ENCODE measurements around the gene ROPN1L. TPM values are rescaled to one million over a fixed set of nuclear protein-coding genes. Genes with fewer than 3 reads are reported as not detected.
A peak's percentile ranks its signal among the peaks of the same experiment; 100 is the strongest.

The ROPN1L gene
- total and polyA plus RNA-seq, 8 donors = 0.31 to 0.87 (median 0.73) TPM; not detected in 4

DNA sequence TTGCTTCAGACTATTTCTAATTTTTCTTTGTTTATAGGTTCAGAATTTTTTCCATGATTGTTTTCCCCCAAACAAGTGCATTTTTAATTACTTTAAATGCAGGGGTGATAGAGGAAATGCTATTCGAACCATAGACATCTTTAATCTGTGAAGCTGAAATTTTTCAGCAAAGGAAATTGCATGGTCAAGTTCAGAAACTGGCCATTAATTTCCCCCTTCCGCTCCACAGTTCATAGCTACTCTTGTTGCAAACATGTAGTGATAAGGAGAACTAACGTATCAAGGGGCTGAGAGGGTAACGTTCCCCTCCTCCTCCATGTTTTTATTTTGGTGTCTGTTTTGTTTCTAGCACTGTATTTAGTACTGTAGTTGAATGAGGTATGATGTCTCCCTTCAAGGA, 3.4 kb upstream of the ROPN1L start:
- H3K27ac ChIP-seq = no peak overlapping the region
- H3K27me3 ChIP-seq = no peaks in the 10 kb centered on the region
- DNase-seq = no peak
- intact Hi-C loops (cut with DNase I; ENCODE audit: low total_unique reads) = no loop called here
- no peak for TF ChIP-seq POLR2A (IDR thresholded peaks at IDR 0.05)
- no peak for TF ChIP-seq CTCF (IDR thresholded peaks at IDR 0.05)
- no peak for TF ChIP-seq POLR2AphosphoS5 (IDR thresholded peaks at IDR 0.05)
- TF ChIP-seq EP300 (IDR thresholded peaks at IDR 0.05) = no peak
- peaks cover 12 to 42% (median 33%) of the 10 kb centered on the region in 4 donors for H3K36me3 ChIP-seq
- no peak overlapping the region for H3K4me3 ChIP-seq
- no peaks in the 10 kb centered on the region for H3K9me3 ChIP-seq
- WGBS, 5 donors = 81 to 92% (median 91%) methylated on average over 4 of the region's 4 CpGs
- peaks cover 0 to 26% (median 20%) of the 10 kb centered on the region in 4 donors for H3K4me1 ChIP-seq

GRCh38 chr5:10439692-10440091, 2.0 kb upstream of the ROPN1L start:
- Histone ChIP-seq H3K27me3 (no peaks in the 10 kb centered on the region), H3K36me3 (peaks cover 0 to 28% (median 19%) of the 10 kb centered on the region in 4 donors), H3K4me1 (peaks cover 0 to 26% (median 20%) of the 10 kb centered on the region in 4 donors), H3K27ac (no peak overlapping the region), H3K9me3 (no peaks in the 10 kb centered on the region), H3K4me3 (no peak overlapping the region)
- no peak for TF ChIP-seq POLR2A (IDR thresholded peaks at IDR 0.05)
- no peak for TF ChIP-seq CTCF (IDR thresholded peaks at IDR 0.05)
- no peak for TF ChIP-seq POLR2AphosphoS5 (IDR thresholded peaks at IDR 0.05)
- TF ChIP-seq EP300 (IDR thresholded peaks at IDR 0.05) = no peak
- no peak for DNase-seq
- WGBS, 5 donors = 63 to 77% (median 74%) methylated on average over 4 of the region's 4 CpGs
- intact Hi-C loops (cut with DNase I; ENCODE audit: low total_unique reads) = no loop called here

DNA sequence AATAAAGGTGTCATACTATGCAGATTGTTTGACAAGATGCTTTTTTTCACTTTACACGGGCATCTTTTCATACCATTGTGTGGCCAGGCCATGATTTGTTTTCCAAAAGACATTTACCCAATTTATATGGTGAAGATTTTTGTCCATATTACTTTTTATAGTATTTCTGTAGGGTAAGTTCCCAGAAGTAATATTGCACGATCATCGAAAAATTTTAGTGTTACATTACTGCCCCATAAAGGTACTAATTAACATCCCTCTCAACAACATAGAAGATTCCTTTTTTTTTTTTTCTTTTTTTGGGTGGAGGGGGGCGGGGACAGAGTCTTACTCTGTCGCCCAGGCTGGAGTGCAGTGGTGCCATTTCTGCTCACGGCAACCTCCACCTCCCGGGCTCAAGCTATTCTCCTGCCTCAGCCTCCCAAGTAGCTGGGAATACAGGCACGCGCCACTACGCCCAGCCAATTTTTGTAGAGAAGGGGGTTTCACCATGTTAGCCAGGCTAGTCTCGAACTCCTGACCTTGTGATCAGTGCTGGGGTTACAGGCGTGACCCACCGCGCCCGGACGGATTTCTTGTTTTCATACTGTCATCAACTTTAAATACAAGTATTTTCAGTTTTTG, 1.2 kb upstream of the ROPN1L start:
- TF ChIP-seq POLR2A (IDR thresholded peaks at IDR 0.05) (no peak), POLR2AphosphoS5 (IDR thresholded peaks at IDR 0.05) (no peak), EP300 (IDR thresholded peaks at IDR 0.05) (no peak), CTCF (IDR thresholded peaks at IDR 0.05) (no peak)
- H3K27ac ChIP-seq = peak overlapping the region in 2 of 5 donors; percentile 64 to 84
- peaks cover 0 to 21% (median 13%) of the 10 kb centered on the region in 4 donors for H3K36me3 ChIP-seq
- intact Hi-C loops (cut with DNase I; ENCODE audit: low total_unique reads) = no loop called here
- peak overlapping the region; percentile 59 to 83 (median 71) for H3K4me3 ChIP-seq
- 60 to 71% (median 64%) methylated on average over 16 of the region's 16 CpGs for WGBS, 5 donors
- H3K9me3 ChIP-seq = no peaks in the 10 kb centered on the region
- DNase-seq = no peak
- H3K4me1 ChIP-seq = peaks cover 0 to 26% (median 21%) of the 10 kb centered on the region in 4 donors
- no peaks in the 10 kb centered on the region for H3K27me3 ChIP-seq

GRCh38 chr5:10441992-10442435, 335 bp downstream of the ROPN1L start:
- Histone ChIP-seq H3K4me3 (peak overlapping the region; percentile 59 to 83 (median 71)), H3K27me3 (no peaks in the 10 kb centered on the region), H3K9me3 (no peaks in the 10 kb centered on the region), H3K36me3 (peaks cover 0 to 14% (median 10%) of the 10 kb centered on the region in 4 donors), H3K27ac (peak overlapping the region in 4 of 5 donors; percentile 64 to 85 (median 82)), H3K4me1 (peaks cover 0 to 34% (median 23%) of the 10 kb centered on the region in 4 donors)
- intact Hi-C loops (cut with DNase I; ENCODE audit: low total_unique reads) = no loop called here
- DNase-seq = no peak
- WGBS, 5 donors = 0 to 2% (median 0%) methylated on average over 15 to 44 of the region's 44 CpGs
- TF ChIP-seq CTCF (IDR thresholded peaks at IDR 0.05) (no peak), POLR2A (IDR thresholded peaks at IDR 0.05) (no peak), POLR2AphosphoS5 (IDR thresholded peaks at IDR 0.05) (no peak), EP300 (IDR thresholded peaks at IDR 0.05) (no peak)
